HG02678 (cell line): ENCODE data around the gene MIEF1.

Experiments
- ATAC-seq: cut with Tn5 transposase; IDR thresholded peaks from one replicate; pipeline ENCODE4 v1.9.1; 2021; ENCODE audit warnings: mild to moderate bottlenecking, moderate library complexity; ENCODE audit not compliant: unreplicated experiment

Gene MIEF1

DNA sequence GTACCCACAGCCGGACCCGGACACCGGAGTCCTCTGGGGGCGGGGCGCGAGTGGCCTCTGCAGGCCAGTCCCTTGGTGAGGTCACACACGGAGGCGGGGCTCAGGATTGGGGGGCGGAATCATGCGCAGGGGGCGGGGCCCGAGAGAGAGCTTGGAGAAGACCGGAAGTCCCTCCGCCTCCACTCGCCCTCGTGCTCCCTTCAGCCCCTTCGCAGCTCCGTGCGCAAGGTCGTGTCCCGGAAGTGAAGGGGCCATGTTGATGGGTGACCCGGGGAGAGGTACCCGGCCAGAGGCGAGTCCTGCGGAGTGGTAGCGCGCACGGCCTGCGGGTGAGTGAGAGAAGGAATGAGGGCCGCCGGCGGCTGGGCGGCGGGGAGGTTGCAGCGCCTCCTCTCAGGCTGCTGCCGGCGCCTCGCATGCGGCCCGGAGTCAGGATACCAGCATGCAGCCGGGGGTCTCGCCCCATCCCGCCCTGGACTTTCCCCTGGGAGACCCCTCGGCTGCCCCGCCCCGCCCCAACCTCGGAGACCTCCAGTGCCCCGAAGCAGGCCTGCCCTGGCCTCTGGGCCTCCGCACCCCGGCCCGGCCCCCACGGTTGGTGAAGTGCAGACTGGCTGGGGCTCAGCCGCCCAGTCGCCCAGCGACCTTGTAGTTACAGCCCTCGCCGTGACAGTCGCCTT is at the start of gene MIEF1:
TSS of gene MIEF1 (plus strand) at position 182 of the 680 bp plus-strand sequence. CDS start 9,005 bp downstream, outside the sequence.
- peak; percentile 92 for ATAC-seq

DNA sequence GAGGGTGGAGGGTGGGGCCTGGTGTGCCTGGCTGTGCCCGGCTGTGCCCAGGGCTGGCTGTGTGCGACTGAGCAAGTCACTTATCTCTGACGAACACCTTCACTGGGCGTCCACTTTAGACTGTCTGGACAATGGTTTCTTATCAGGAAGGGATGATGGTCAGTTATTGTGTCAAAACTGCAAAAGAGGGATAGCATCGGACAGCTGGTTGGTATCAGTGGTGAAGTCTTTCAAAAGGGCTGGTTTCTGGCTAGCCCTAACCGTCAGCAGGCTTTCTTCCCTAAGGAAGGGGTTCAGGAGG is 49.4 kb upstream of the MIEF1 start:
- no peak for ATAC-seq

DNA sequence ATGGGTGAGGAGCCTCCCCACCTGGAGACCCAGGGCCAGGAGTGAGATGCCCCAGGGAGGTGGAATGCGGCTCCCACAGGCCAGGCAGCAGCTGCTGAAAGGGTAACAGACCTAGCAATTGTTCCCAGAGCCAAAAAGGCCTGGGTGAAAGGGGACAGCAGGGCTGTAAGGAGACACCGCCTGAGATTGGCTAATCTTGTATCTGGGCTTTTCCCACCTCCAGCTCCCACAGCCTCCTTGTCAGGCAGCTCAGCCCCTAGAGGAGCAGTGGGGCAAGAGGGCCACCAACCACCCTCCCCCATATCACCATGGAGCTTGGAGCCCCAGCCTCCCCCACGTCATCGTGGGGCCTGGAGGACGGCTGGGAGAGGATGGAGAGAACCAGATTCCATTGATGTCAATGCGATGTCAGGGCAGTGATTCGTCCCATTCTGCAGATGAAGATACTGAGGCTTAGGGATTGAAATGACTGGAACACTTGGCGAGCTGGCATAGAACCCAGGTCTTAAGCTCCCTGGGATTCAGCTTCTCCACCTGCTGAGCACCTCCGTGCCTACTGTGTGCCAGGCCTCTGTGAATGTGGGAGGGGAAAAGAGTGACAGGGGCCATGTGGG is 48.2 kb upstream of the MIEF1 start:
- ATAC-seq, result no peak

DNA sequence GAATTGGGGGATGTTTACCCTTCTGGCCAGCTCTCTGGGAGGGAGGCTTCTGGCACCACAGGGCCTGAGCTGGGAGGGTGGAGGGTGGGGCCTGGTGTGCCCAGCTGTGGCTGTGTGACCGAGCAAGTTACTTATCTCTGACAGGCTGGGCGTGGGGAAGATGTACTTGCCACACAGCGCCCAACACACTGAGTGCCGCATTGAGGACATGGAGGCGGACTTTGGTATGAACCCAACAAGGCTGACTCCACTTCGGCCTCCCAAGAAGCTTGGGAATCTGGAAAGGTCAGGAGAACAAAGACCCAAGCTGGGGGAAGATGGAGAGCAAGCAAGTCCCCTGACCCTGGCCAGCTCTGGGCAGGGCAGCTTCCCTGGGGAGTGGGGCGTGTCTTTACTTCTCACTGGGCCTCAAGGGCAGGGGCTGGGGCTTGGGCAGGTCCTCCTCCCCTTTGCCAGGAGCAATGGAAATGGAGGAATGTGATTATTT is 47.7 kb upstream of the MIEF1 start:
- no peak for ATAC-seq

DNA sequence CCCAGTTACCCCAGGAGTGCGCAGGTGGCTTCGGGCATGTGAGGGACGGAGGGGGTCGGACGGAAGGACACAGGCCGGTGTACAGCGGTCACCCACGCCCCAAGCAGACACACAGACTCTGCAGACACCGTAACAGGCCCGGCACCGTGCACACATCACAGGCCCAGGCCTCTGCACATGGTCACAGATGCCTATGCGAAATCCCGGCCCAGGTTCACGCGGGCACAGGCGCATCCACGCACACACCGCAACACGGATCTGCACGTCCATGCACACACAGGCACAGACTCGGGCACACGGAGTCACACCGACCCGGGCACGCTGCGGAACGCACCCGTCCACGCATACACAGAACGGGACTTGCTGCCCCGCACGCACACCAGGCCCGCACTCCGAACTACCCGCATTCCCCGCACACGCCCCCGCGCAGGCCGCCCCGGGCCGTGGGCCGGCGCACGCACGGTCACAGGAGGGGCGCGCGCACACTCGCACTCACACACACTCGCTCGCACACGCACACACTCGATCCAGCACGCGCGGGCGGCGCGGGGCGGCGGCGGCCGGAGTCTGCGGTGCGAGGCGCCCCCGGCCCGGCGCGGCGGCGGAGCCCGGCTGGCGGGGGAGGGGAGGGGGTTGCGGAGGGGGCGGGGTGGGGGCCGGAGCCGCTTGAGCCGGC is 45.4 kb upstream of the MIEF1 start, which contains the start of gene MGAT3:
TSS of gene MGAT3 (plus strand) at position 491 of the 676 bp plus-strand sequence. CDS start 30,336 bp downstream, outside the sequence.
- ATAC-seq, result no peak

DNA sequence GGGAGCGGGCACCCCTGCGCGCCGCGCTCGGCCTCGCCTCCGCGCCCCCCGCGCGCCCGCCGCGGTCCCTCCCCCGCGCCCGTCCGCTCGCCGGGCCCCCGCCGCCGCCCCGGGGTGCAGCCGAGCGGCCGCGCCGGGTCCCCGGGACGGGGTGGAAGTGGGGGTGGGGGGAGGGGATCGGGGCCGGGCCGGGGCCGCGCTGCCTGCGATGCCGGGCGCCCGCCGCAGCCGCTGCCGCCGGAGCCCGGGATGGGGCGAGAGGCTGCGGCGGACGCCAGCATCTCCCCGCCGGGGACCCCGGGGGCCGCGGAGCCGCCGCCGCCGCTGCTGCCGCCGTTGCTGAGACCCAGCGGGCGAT is 44.9 kb upstream of the MIEF1 start:
- ATAC-seq, result no peak

DNA sequence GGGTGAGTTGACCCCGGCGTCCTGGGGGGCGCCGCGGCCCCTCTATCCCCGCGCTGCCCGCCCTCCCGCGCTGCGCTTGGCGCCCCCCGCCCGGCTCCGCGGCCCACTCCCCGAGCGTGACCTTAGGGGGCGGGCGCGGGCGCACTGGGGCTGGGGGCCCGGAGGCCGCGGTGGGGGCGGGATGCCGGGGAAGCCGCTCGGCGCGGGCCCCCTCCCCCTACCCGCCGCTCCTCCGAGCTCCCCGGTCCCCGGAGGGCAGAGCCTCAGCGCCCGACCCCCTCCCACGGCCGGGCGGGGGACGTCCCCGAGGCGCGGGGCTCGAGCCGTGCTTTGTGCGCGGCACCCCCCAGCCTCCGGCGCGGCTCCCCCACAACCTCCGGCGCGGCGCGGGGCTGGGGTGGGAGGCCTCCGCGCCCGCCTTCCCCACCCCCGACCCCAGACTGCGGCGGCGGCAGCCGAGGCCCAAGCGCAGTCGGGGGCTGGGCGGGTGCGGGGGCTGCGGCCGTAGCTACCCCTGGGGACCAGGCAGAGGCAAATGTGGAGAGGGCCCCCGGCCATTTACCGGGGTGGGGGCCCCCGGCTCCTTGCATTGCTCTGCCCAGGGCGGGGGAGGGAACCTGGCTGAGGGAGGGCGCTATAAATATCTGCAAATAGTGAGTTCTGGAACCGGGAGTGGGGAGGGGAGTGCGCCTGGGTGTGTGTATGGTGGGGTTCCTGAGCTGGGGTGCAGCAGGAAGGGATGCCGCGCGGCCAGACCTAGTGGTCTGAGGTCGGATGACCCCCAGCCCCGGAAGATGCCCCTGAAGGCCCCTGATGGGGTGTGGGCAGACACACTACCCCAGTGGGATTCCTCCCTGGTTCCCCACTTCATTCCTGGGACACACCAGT is 44.3 kb upstream of the MIEF1 start:
- ATAC-seq, result no peak

DNA sequence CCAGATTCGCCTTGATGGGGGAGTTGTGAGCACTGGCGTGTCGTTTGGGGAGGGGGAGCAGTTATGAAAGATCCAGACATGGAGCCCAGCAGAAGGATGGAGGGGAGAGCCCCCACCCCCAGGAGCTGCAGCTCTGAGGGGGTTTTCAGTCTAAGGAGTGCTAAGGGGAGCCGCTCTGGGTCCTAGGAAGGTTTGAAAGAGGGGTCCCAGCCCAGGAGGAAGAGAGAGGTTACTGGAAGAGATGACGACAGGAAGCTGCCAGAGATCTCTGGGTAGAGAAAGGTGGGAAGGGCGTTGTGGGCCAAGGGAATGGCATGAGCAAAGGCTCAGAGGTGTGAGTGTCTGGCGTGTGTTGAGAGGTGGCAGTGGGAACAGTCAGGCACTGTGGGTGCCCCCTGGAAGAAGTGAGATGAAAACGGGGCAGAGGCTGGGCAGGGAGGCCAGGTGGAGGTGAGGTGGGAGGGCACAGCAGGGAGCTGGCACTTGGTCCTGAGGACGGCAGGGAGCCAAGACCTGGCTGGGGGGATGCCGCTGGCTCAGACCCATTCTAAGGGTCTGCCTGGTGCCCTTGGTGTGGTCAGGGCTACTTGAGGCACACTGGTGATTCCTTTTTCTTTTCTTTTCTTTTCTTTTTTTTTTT is 43.5 kb upstream of the MIEF1 start:
- ATAC-seq, result no peak

DNA sequence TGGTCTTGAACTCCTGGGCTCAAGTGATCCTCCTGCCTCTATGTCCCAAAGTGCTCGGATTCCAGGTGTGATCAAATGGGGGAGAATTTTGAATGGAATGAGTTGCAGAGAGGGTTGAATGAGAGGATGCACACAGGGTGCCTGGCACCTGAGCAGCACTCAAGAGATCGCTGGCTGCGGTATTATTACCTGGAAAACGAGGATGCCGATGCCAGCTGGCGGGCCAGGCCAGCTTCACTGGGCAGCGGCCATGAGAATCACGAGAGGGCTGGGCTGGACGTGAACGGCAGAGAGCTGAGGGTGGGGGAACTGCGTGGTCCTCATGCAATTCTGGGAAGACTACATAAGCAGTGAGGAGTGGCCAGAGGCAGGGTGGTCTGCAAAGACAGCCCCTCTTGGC is 42.4 kb upstream of the MIEF1 start:
- no peak for ATAC-seq

DNA sequence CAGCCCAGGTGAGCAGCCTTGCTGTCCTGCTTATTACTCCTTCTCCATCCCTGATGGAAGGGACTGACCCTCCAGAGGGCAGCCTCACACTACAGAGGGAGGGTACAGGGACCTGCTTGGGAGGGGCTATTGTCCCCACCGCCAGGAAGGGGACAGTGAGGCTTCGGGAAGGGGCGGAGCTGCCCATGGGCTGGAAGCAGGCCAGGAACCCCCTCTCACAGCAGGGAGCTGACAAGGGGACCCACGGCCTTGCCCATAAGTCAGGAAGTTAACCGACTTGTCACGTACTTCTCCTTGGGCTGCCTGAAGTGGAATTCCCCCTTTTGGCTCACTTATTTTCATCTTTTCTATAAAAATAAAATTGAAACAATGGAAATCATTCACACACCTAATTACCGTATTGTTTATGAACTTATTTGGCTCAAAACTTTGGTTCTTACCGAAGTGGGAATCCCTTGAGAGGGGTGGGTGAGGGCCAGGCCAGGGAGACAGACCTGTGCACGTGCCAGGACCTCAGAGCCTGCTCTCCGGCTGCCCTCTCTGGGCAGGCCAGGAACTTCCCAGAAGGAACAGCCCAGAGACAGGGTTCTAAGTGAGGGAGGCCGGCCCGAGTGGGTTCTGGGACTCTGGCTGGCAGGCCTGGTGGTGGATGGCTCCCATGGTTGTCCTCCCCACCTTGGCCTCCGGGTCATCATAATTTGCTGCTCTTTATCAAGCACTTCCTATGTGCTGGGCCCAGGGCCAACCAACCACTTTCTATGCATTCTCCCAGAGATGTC is 39.5 kb upstream of the MIEF1 start:
- ATAC-seq, result no peak

DNA sequence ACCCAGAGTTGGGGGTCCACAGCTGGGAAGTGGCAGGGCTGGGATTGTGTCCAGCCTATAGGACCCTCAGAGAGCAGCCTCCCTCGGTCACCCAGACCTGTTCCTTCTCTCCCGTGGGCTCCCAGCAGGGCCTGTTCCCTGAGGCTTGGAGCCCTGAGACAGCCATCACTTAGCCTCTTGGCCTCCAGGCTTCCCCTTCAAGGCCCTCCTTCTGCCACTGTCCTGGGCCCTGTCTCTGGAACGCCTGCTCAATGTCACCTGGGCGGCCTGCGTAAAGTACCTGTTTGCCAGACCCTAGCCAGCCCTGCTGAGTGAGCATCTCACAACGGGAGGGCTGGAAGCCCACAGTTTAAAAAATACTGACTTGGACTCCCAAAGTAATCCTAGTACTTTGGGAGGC is 38.8 kb upstream of the MIEF1 start:
- ATAC-seq, result no peak

DNA sequence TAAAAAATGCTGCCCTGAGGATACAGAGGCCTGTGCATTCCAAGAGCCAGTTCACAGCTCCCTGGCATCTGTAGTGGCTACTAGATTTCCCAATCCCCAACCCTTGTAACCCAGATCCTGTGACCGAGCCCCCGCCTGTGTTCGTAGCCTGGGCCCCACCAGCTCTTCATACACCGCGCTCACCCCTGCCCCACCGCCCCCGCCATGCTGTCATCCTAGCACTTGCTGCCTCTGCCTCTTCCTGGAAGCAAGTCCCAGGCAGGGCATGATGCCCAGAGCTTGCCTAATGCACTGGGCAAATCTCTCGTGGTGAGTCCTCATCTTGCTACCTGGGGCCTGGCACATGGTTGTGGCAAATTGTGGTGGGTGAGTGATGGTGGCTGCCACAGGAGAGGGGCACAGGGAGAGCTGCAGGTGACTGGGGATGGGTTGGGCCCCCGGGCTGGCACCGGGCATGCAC is 38.1 kb upstream of the MIEF1 start:
- ATAC-seq, result no peak

DNA sequence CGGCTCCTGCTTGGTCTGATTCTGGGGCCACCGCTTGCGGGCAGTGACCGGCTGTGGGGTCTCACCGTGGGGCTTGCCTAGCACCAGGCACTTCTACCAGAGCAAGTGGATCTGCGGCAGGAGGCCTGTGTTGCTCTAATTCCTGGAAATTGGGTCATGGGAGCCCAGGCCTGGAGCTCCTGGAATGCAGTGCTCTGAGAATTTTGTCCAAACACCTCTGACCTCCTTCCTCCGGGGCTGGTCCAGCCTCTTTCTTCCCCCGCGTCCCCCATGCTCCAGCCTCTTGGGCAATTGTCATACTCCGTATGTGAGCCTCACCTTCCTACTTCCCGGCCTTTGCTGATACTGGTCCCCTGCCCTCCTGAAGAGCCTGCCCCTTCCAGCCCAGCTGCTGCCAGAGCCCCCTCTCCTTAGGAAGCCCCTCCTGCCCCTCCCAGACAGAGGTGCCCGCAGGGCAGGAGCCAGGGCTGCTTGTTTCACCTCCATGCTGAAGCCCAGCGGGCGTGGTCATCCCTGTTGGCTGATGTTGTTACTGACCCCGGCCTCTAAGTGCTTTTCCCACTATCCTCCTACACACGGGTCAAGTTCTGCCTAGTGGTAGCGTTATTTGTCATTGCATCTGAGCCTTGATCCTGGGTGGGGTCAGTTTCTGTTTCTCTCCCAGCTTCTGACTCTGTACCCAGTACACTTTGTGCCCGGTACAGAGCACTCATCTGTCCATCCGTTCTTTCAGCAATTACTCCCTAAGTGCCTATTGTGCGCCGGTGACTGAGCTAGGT is 35.7 kb upstream of the MIEF1 start:
- no peak for ATAC-seq

DNA sequence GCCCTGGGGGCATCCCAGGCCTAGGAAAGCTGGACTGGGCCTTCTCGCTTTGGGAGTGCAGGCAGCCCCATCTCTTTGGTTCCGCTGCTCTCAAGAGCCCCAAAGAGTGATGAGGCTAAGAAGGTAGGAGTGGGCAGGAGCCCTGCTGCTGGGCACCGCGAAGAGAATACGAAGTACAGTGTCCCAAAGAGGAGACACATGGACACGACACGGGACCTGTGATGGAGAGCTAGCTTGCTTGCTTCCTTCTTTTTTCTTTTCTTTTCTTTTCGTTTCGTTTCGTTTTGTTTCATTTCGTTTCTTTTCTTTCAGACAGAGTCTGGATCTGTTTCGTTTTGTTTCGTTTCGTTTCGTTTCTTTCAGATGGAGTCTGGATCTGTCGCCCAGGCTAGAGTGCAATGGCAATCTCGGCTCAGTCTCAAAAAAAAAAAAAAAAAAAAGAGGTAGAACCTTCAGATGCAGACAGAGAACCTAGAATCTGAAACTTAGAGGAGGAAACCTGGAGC is 34.6 kb upstream of the MIEF1 start:
- ATAC-seq, result no peak

DNA sequence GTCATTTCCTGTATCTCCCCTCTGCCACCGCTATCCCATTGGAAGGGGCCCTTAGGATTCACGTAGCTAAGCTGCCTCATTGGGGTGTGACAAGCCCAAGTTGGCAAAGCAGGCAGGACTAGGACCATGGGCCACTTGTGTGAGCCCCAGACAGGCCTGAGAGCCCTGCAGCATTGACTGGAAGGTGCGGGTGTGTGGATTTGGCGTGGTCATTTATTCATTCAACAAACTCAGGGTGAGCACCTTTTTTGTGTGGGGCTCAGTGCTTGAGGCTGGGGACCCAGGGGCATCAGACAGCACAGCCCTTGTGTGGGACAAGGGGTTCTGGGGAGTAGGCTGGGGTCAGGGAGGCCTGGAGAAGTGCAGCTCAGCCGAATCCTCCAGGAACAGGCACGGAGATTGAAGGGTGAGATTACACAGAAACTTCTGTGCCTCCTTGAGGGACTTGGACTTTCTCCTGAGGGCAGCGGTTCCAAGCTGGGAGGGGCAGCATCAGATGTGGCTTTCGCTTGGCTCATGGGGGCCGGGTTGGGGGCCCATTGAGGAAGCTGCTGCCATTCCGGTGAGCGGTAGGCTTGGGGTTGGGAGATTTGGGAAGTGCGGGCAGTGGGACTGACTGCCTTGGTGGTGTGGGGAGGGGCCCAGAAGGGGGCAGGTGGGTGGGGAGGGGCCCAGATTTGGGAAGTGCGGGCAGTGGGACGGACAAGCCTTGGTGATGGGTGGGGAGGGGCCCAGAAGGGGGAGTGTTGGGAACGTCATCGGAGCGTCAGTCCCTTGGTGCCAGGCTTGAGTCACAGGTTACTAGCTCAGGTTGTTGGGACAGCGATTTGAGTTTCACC is 33.4 kb upstream of the MIEF1 start:
- ATAC-seq, result no peak

DNA sequence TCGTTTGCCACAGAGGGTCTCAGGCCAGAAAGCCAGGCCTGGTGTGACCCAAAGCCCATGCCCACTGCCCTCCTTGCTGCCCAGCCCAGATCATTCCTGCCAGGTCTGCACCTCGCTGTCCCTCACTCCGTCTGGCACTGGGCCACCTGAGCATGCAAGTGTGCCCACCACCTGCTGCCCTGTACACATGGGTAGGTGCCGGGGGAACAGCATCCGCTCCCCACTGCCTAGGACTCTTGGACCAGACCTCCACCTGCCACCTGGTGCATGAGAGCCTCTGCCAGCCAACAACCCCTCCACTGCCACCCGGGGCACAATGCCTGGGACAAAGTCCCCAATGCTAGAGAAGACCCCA is 32.8 kb upstream of the MIEF1 start:
- ATAC-seq, result no peak

DNA sequence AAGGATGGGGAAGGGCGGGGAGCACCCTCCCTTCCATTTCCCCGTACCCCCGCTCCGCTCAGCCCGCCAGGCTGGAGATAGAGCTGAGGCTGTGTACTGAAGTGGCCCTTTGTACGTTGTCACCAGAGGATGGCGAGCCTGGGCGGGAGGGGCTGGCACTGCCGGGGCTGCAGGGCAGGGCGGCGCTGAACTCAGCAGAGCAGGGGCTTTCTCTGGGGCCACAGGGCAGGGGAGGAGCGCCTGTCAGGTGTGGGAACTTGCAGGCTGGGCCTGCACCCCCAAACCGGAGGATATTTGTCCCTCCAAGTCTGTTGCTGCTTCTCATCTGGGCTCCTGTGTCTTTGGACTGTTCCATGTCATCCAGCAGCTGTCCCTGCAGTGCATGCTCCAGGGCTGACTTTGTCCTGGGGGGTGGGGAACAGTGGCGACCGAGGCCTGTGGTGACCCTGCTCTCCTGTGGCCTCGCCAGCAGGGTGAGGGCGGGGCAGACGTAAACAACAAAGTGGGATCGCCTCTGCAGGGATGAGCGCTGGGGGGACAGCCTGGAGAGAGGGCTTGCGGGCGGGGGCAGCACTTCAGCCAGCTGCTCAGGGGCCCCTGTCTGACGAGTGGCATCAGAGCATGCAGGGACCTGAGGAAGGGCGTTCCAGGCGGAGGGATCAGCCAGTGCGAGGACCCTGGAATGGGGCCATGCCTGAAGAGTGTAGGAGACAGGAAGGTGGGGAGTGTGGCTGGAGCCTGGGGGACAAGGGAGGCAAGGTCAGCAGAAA is 32.2 kb upstream of the MIEF1 start:
- no peak for ATAC-seq
